Breast epithelium (tissue), 3 donors: ENCODE data around the gene VPS16.

ENCODE experiments used
- CTCF ChIP-seq, 3 donors: fragments of 450-650 bp; IDR thresholded peaks; one replicate each; pipeline ENCODE4 v1.5.1; 2016 to 2017; ENCODE audit warnings: antibody characterized with exemption in 3 of 3, mild to moderate bottlenecking in 3 of 3, moderate library complexity in 3 of 3
- POLR2A ChIP-seq: fragments of 450-650 bp; IDR thresholded peaks from one replicate; pipeline ENCODE4 v1.6.1; 2016; ENCODE audit warnings: antibody characterized with exemption, mild to moderate bottlenecking, moderate library complexity

GRCh38 chr20:2798095-2798805 is 42.3 kb upstream of the VPS16 start:
- TF ChIP-seq CTCF (IDR thresholded peaks at IDR 0.05) (no peak), POLR2A (no peak)
